Measurements from ENCODE around the gene ACAD10.

The ACAD10 gene

DNA sequence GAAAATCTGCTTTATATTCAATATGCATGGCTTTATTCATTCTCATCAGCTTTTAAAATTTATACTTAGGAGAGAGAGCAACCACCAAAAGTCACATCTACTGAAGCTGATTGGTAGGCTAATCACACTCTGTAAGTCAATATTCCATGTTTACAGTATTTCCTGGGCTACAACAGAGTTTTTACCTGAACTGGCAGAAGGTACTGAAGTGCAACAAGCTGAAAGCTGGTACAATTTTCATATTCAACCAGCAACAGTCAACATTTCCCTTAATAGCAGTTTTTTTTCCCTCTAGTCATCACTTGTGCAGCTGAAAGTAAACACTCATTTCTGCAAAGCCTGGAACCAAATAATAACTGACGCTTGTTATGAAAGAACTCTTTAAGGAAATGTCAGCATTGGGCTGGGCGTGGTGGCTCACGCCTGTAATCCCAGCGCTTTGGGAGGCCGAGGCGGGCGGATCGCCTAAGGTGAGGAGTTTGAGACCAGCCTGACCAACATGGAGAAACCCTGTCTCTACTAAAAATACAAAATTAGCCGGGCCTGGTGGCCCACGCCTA, 13.0 kb upstream of the ACAD10 start:
- TF ChIP-seq GATA2 (IDR thresholded peaks at IDR 0.05; ENCODE audit: low read depth, low read length), result no peak
- no peak for TF ChIP-seq GATA3 (IDR thresholded peaks at IDR 0.05; ENCODE audit: low read depth, low read length)

DNA sequence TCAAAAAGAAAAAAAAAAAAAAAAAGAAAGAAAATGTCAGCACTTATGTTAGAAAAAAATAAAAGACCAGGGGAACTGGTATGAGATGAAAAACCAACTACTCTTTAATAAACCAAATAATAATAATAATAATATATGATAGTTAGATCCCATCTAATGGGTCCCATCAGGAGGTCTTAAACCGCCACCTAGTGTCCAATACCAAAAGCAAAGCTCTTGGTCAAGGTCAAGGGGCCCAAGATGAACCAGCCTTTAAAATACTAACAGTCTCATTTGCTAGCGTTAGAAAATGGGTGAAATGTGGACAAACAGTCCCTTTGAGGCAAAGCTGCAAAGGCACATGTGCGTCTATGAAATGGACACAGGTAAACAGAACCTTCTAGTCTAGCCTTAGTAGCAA, 12.3 kb upstream of the ACAD10 start:
- no peak for TF ChIP-seq GATA3 (IDR thresholded peaks at IDR 0.05; ENCODE audit: low read depth, low read length)
- TF ChIP-seq GATA2 (IDR thresholded peaks at IDR 0.05; ENCODE audit: low read depth, low read length), result no peak

DNA sequence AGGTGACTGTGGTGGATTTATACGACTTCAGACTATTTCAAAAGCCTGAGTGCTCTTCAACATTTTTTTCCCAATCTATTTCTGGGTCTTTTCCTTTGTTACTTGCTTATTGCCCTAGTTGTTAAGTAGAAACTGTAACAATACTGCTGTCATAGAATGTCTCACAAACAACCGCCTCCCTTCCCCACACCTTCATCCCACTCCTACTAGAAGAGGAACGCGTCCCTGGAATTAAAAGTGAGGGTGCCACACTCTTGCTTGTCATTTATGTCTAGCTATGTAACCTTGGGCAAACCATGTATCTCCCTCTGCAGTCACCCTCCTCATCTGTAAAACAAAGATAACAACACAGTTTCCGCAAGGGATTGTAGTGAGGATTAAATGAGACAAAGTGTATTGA, 8.7 kb upstream of the ACAD10 start:
- no peak for TF ChIP-seq GATA3 (IDR thresholded peaks at IDR 0.05; ENCODE audit: low read depth, low read length)
- TF ChIP-seq GATA2 (IDR thresholded peaks at IDR 0.05; ENCODE audit: low read depth, low read length), result no peak

DNA sequence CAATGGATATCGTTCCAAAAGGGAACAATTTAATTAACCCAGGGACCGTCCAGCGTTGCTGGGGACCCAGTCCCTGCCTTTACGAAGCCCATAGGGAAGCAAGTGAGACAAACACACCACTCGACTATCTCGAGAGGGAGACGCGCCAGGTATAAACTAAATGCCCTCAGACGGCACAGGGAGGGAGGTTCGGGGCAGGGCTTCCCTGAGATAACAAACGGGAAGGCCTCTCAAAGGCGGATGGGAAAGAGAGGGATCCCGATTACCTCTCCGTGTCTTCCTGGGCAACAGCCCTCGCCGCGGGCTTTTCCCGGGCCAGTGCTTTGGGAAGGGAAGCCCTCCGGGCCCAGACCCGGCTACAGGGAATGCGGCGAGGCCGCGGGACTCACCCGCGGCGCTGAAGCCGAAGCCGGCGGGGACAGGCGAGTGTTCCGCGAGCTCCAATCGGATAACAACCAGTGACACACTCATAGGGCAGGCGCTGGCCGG, 487 bp upstream of the ACAD10 start:
- TF ChIP-seq GATA3 (IDR thresholded peaks at IDR 0.05; ENCODE audit: low read depth, low read length), result no peak
- TF ChIP-seq GATA2 (IDR thresholded peaks at IDR 0.05; ENCODE audit: low read depth, low read length), result no peak

DNA sequence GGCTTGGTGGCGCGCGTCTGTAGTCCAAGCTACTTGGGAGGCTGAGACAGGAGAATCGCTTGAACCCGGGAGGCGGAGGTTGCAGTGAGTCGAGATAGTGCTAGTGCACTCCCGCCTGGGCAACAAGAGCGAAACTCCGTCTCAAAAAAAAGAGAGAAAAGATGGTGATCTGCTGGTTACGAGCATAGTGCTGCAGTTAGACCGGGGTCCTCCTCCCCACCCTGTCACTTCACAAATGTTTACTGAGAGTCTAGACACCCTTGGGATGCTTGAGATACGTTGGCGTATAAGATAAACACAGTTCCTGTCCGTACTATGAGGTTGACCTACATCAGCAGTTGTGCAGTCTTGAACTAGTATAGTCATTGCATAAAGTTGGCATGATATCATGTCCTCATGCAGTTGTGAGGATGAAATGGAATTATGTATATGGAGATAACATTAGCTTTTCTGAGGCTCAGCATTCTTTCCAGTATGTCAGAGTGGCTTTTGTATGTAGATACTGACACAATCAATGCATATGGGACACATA, 787 bp downstream of the ACAD10 start:
- no peak for TF ChIP-seq GATA3 (IDR thresholded peaks at IDR 0.05; ENCODE audit: low read depth, low read length)
- TF ChIP-seq GATA2 (IDR thresholded peaks at IDR 0.05; ENCODE audit: low read depth, low read length), result no peak

DNA sequence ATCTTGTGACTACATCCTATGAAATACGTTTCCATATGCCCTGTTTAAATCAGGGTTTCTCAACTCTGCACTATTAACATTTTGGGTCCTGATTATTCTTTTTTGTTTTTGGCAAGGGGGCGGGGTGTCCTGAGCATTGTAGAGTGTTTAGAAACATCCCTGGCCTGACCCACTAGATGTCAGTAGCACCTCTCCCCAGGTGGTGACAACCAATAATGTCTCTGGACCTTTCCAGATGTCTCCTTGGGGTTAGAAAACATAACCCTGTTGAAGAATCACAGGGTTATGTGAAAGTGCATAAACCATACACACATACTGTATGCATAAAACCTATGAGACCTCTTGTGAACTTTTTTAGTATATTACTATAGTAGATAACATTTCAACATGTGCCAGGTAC, 1.4 kb downstream of the ACAD10 start:
- TF ChIP-seq GATA2 (IDR thresholded peaks at IDR 0.05; ENCODE audit: low read depth, low read length), result no peak
- no peak for TF ChIP-seq GATA3 (IDR thresholded peaks at IDR 0.05; ENCODE audit: low read depth, low read length)

- TF ChIP-seq GATA3 (IDR thresholded peaks at IDR 0.05; ENCODE audit: low read depth, low read length), result no peak
- no peak for TF ChIP-seq GATA2 (IDR thresholded peaks at IDR 0.05; ENCODE audit: low read depth, low read length)
These were observed 2.1 kb downstream of the ACAD10 start for GRCh38 chr12:111687952-111688351.

GRCh38 chr12:111691262-111691661, 5.4 kb downstream of the ACAD10 start:
- TF ChIP-seq GATA3 (IDR thresholded peaks at IDR 0.05; ENCODE audit: low read depth, low read length) (no peak), GATA2 (IDR thresholded peaks at IDR 0.05; ENCODE audit: low read depth, low read length) (no peak)

DNA sequence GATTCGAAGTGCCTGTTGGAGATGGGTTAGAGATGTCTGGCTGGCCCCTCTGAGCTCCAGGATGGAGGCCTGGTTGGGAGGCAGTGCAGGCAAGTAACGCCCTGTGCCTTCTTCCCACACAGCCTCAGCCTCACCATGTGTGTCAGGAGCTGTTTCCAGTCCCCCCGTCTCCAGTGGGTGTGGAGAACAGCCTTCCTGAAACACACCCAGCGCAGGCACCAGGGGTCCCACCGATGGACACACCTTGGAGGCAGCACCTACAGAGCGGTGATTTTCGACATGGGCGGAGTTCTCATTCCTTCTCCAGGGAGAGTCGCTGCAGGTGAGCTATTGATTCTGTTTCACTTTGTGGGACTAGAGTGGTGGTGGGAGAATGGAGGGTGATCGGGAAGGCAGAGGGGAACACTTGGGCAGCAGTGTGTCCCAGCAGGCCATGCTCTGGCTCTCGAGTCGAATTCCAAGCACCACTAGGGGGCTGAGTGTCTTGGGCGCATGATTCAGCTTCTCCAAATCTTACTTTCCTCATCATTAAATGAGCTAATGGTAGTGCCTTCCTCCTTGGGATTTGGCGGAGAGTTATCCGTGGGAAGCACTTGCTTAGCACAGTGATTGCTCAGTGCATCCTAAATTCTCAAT, 6.8 kb downstream of the ACAD10 start:
- no peak for TF ChIP-seq GATA2 (IDR thresholded peaks at IDR 0.05; ENCODE audit: low read depth, low read length)
- no peak for TF ChIP-seq GATA3 (IDR thresholded peaks at IDR 0.05; ENCODE audit: low read depth, low read length)

DNA sequence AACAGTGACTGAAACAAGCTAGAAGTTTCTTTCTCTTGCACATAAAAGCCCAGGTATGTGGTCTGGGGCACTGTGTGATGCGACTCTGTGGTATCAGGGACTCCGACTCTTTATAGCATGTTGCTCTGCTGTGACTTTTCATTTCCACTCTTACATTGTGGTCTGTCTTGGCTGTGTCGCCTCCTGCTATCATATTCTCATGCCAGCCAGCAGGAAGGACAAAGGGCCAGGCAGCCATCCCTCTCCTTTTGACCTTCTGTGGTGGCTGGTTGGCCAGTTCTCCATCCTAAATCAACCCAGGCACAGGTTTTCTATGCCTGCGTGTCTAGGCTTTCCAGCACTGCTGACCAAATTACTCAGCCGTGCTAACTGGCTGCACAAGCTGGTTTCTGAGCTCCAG, 8.0 kb downstream of the ACAD10 start:
- TF ChIP-seq GATA3 (IDR thresholded peaks at IDR 0.05; ENCODE audit: low read depth, low read length) (no peak), GATA2 (IDR thresholded peaks at IDR 0.05; ENCODE audit: low read depth, low read length) (no peak)

- no peak for TF ChIP-seq GATA2 (IDR thresholded peaks at IDR 0.05; ENCODE audit: low read depth, low read length)
- TF ChIP-seq GATA3 (IDR thresholded peaks at IDR 0.05; ENCODE audit: low read depth, low read length), result no peak
These were observed 14.1 kb downstream of the ACAD10 start for GRCh38 chr12:111699962-111700361.

- no peak for TF ChIP-seq GATA3 (IDR thresholded peaks at IDR 0.05; ENCODE audit: low read depth, low read length)
- TF ChIP-seq GATA2 (IDR thresholded peaks at IDR 0.05; ENCODE audit: low read depth, low read length), result no peak
These were observed 19.8 kb downstream of the ACAD10 start for GRCh38 chr12:111705672-111706071.

- no peak for TF ChIP-seq GATA2 (IDR thresholded peaks at IDR 0.05; ENCODE audit: low read depth, low read length)
- no peak for TF ChIP-seq GATA3 (IDR thresholded peaks at IDR 0.05; ENCODE audit: low read depth, low read length)
These were observed 20.3 kb downstream of the ACAD10 start for GRCh38 chr12:111706145-111706544.

DNA sequence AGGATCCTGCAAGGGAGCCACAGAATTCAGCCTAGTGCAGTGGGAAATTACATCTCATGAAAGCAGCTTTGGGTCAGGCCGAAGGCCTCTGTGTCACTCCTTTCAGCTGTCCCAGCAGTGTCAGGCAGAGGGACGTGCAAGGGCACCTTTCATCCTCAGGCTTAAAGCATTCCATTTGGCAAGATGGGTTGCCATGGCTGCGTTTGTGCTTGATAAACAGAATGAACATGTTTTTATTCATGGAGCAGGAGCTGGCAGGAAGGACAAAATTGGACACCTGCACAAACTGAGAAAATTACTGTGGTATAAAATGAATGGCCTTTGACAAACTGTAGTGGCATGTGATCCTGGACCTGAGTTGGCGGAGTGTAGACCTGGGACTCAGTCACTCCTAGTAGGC, 29.4 kb downstream of the ACAD10 start:
- TF ChIP-seq GATA3 (IDR thresholded peaks at IDR 0.05; ENCODE audit: low read depth, low read length), result no peak

DNA sequence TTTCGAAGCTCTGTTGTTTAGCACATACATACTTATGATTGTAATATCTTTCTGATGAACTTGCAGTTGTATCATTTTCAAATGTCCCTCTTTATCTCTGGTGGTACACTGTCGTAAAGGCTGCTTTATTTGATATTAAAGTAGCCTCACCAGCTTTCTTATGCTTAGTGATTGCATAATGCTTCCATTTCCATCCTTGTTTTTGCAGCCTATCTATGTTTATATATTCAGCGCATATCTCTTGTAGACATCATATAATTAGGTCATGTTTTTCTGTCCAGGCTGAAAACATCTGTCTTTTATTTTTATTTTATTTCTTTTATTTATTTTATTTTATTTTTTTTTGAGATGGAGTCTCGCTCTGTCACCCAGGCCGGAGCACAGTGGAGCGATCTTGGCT, 34.6 kb downstream of the ACAD10 start:
- no peak for TF ChIP-seq GATA2 (IDR thresholded peaks at IDR 0.05; ENCODE audit: low read depth, low read length)
- no peak for TF ChIP-seq GATA3 (IDR thresholded peaks at IDR 0.05; ENCODE audit: low read depth, low read length)
